GM19395 (cell line): ENCODE results near the gene GFPT2.

ENCODE experiments used
- ATAC-seq: cut with Tn5 transposase; IDR thresholded peaks from one replicate; pipeline ENCODE4 v1.9.1; 2021; ENCODE audit warnings: mild to moderate bottlenecking, moderate library complexity; ENCODE audit not compliant: unreplicated experiment

GFPT2 gene

GRCh38 chr5:180334751-180335613, 18.2 kb downstream of the GFPT2 start:
- ATAC-seq: no peak

GRCh38 chr5:180334176-180334575, 19.0 kb downstream of the GFPT2 start:
- no peak for ATAC-seq

GRCh38 chr5:180333661-180334060, 19.5 kb downstream of the GFPT2 start:
- ATAC-seq: no peak

- no peak for ATAC-seq
Measured at GRCh38 chr5:180332861-180333260, 20.3 kb downstream of the GFPT2 start.

GRCh38 chr5:180332051-180332517, 21.1 kb downstream of the GFPT2 start:
- no peak for ATAC-seq

- ATAC-seq: no peak
Measured at GRCh38 chr5:180331647-180331950, 21.5 kb downstream of the GFPT2 start.

GRCh38 chr5:180330810-180331646, 22.1 kb downstream of the GFPT2 start:
- ATAC-seq: no peak

GRCh38 chr5:180330270-180330648, 22.9 kb downstream of the GFPT2 start:
- no peak for ATAC-seq

- ATAC-seq: no peak
Measured at GRCh38 chr5:180329606-180330269, 23.4 kb downstream of the GFPT2 start.

GRCh38 chr5:180329138-180329435, 24.0 kb downstream of the GFPT2 start:
- no peak for ATAC-seq

- peak; percentile 83 for ATAC-seq
Measured at GRCh38 chr5:180328296-180329137, 24.6 kb downstream of the GFPT2 start.

GRCh38 chr5:180326989-180327565, 26.1 kb downstream of the GFPT2 start:
- no peak for ATAC-seq

- no peak for ATAC-seq
Measured at GRCh38 chr5:180324601-180324950, 28.6 kb downstream of the GFPT2 start.

GRCh38 chr5:180323941-180324600, 29.1 kb downstream of the GFPT2 start:
- no peak for ATAC-seq

- ATAC-seq: no peak
Measured at GRCh38 chr5:180323160-180323559, 30.0 kb downstream of the GFPT2 start.

GRCh38 chr5:180318456-180319089, 34.6 kb downstream of the GFPT2 start:
- ATAC-seq: no peak

- no peak for ATAC-seq
Measured at GRCh38 chr5:180316586-180316985, 36.5 kb downstream of the GFPT2 start.

- ATAC-seq: no peak
Measured at GRCh38 chr5:180315762-180316212, 37.3 kb downstream of the GFPT2 start.
